BJ (cell line): ENCODE data around the gene PIK3C2G. TPM values are rescaled to one million over a fixed set of nuclear protein-coding genes. Genes with fewer than 3 reads are reported as not detected.

Source experiments
- CTCF ChIA-PET: fragments of 350-600 bp; formaldehyde crosslinking; extraction: SDS; loops from one replicate; lab custom pipeline; 2021; ENCODE audit warnings: antibody characterized with exemption, inconsistent platforms; lab: Yijun Ruan, JAX
- POLR2A ChIA-PET: fragments of 300-600 bp; sonication (Branson Sonifier 250); formaldehyde crosslinking; extraction: SDS; loops from one replicate; lab custom pipeline; 2021; ENCODE audit warnings: antibody characterized with exemption; lab: Charles Lee
- DNase-seq: peaks from one replicate; pipeline ENCODE4 v3.0.0-alpha.2; 2011; ENCODE audit warnings: low read depth
- H3K27me3 ChIP-seq: 2 replicates; pipeline ENCODE4 v1.6.0; 2011; ENCODE audit warnings: low read length; ENCODE audit not compliant: control insufficient read depth, insufficient read depth
- H3K36me3 ChIP-seq: 2 replicates; pipeline ENCODE4 v1.5.1; 2011; ENCODE audit warnings: low read length; ENCODE audit not compliant: control insufficient read depth, insufficient read depth
- H3K4me3 ChIP-seq: 2 replicates; pipeline ENCODE4 v1.5.1; 2011; ENCODE audit warnings: low read depth, mild to moderate bottlenecking, control low read depth, low read length
- polyA plus RNA-seq: library from polyadenylated mRNA; depleted of rRNA; stranded (reverse); fragments of >200 nt; gene quantifications from 2 replicates; pipeline ENCODE4 v1.2.3, GENCODE V29; 2011
- TF ChIP-seq, protein P1 (sequence below): IDR thresholded peaks from 2 replicates; pipeline ENCODE4 v1.5.1; 2011; ENCODE audit warnings: low read depth, mild to moderate bottlenecking, control low read depth, inconsistent platforms, low read length, moderate library complexity; ENCODE audit not compliant: insufficient read depth

Gene PIK3C2G
- polyA plus RNA-seq, 1 experiment = not detected

DNA sequence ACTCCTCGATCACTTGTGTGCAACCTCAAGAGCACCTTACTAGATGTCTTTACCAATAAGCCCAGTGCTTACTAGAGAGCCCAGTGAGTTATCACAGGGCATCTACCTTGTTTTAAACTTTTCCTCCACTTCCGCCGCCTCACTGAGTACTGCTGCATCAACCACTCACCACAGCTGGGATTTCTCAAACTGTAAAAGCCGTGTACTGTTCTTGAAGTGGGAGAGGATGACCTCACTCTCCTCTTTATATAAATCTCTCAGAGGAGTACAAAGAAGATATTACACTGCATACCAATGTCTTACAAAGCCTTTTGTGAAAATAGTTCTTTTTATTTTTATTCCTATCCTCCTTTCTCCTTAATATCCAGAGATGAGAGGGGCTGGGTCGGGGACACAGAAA is 382.4 kb downstream of the PIK3C2G start:
- no peak overlapping the region for H3K4me3 ChIP-seq
- CTCF ChIA-PET = interaction anchor here (1.3 kb wide), 2 partner anchors 13 to 66 kb away, joined by 3 to 4 read pairs; no protein-coding TSS in a partner anchor
- POLR2A ChIA-PET = no interaction called here
- no peak for DNase-seq
- TF ChIP-seq, protein P1, sequence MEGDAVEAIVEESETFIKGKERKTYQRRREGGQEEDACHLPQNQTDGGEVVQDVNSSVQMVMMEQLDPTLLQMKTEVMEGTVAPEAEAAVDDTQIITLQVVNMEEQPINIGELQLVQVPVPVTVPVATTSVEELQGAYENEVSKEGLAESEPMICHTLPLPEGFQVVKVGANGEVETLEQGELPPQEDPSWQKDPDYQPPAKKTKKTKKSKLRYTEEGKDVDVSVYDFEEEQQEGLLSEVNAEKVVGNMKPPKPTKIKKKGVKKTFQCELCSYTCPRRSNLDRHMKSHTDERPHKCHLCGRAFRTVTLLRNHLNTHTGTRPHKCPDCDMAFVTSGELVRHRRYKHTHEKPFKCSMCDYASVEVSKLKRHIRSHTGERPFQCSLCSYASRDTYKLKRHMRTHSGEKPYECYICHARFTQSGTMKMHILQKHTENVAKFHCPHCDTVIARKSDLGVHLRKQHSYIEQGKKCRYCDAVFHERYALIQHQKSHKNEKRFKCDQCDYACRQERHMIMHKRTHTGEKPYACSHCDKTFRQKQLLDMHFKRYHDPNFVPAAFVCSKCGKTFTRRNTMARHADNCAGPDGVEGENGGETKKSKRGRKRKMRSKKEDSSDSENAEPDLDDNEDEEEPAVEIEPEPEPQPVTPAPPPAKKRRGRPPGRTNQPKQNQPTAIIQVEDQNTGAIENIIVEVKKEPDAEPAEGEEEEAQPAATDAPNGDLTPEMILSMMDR = no peak
- no peaks in the 10 kb centered on the region for H3K36me3 ChIP-seq
- H3K27me3 ChIP-seq = no peaks in the 10 kb centered on the region

DNA sequence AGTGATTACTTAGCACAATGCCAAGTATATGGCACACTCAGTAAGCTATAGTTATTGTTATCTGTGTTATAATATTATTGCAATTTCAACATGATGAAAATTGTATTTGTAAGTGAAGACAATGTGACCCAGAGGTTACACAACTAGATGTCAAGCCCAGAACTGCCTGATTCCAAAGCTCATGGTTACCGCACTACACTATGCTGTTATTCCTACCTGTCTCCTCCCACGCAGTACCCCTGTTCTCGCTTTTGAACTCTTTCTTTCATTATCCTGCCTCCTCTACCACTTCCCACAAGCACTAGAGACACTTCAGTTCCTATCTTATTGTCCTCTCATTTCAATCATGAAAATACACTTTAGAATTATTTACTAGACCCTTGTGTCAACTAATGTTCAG is 383.2 kb downstream of the PIK3C2G start:
- TF ChIP-seq, protein P1 = no peak
- ChIA-PET POLR2A (no interaction called here), CTCF (no interaction called here)
- no peak for DNase-seq
- H3K36me3 ChIP-seq = no peaks in the 10 kb centered on the region
- H3K4me3 ChIP-seq = no peak overlapping the region
- H3K27me3 ChIP-seq = no peaks in the 10 kb centered on the region

DNA sequence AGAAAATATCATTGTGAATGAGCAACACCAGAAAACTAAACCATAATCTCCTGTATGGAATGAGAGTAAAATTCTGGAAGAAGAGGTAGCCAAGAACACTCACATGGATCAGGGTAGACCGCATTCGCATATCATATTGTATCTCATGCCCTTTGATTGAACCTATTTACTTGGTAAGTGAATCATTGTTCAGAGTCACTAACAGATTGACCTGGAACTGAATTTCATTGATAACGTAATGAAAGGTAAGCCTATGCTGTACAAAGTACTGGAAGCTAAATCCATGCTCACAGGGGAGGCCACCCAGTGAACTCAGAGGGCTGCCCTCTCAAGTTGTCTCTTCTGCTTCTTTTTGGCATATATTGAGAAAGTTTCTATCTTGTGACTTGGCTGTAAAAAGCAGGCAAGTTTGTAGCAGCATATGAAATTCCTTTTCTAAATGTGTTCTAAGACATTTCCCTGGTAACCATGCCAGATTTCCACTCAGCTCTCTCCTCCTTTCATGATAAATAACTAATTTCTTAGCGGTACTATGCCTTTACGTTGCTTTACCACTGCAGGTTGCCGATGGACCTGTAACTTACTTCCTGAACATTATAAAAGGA is 385.1 kb downstream of the PIK3C2G start:
- ChIA-PET CTCF (no interaction called here), POLR2A (no interaction called here)
- TF ChIP-seq, protein P1 = no peak
- no peaks in the 10 kb centered on the region for H3K36me3 ChIP-seq
- H3K4me3 ChIP-seq = no peak overlapping the region
- H3K27me3 ChIP-seq = no peaks in the 10 kb centered on the region
- DNase-seq = no peak

DNA sequence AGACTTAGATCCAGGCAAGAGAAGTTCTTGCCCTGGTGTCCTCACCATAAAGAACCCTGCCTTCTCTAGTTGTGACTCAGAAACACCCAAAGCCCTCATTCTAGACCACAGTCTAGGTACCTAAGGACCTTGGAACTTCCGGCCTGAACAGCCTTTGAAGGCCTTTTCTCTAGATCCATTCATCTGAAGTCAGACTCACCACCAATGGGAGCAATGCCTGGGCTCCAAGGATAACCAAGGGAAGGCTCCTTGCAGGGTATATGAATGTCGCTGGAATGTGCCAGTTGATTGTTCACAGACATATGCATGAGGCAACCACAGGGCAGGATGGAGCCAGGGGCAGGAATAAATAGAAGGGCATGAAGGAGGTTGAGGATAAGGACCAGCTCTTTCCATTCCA is 390.2 kb downstream of the PIK3C2G start:
- POLR2A ChIA-PET = no interaction called here
- CTCF ChIA-PET = no interaction called here
- TF ChIP-seq, protein P1 = no peak
- H3K27me3 ChIP-seq = no peaks in the 10 kb centered on the region
- no peak for DNase-seq
- H3K4me3 ChIP-seq = no peak overlapping the region
- no peaks in the 10 kb centered on the region for H3K36me3 ChIP-seq

DNA sequence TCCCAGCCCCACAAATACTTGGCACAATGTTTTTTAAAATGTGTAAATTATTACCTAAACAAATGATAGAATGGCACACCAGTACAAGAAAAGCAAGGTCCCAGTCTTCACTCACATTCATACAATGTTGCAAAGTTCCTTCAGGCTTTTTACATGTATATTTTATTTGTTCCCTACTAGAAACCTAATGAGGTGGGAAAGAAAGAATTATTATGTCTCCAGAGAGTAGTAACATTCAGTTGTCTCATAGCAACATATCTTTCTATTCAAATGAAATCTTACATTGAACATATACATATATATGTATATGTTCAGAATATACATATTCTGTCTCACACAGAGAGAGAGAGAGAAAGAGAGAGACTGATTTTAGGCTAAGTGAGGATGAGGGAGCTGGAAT is 391.3 kb downstream of the PIK3C2G start:
- H3K4me3 ChIP-seq = no peak overlapping the region
- ChIA-PET POLR2A (no interaction called here), CTCF (no interaction called here)
- no peak for DNase-seq
- H3K36me3 ChIP-seq = no peaks in the 10 kb centered on the region
- H3K27me3 ChIP-seq = no peaks in the 10 kb centered on the region
- TF ChIP-seq, protein P1 = no peak
